RWPE2 (cell line): ENCODE results near the gene PXYLP1.

Experiments
- ATAC-seq: fragments of 200-7000 bp; cut with Tn5 transposase; 3 replicates; pipeline ENCODE4 v1.9.1; 2021; ENCODE audit warnings: low read depth
- DNase-seq: peaks from one replicate; pipeline ENCODE4 v3.0.0-alpha.2; 2020; ENCODE audit warnings: low spot score
- H3K27ac ChIP-seq: fragments of 450-650 bp; 2 replicates; pipeline ENCODE4 v1.5.1; 2017; ENCODE audit warnings: mild to moderate bottlenecking; ENCODE audit not compliant: poor library complexity, severe bottlenecking
- H3K27me3 ChIP-seq: fragments of 250-450 bp; sonication (Bioruptor Pico); 2 replicates; pipeline ENCODE4 v1.5.1; 2021; ENCODE audit warnings: mild to moderate bottlenecking, moderate library complexity; ENCODE audit not compliant: insufficient read depth, poor library complexity, severe bottlenecking
- H3K36me3 ChIP-seq: fragments of 250-450 bp; sonication (Bioruptor Pico); 2 replicates; pipeline ENCODE4 v1.5.1; 2020; ENCODE audit warnings: low read depth, mild to moderate bottlenecking, moderate library complexity
- H3K4me1 ChIP-seq: fragments of 250-450 bp; sonication (Bioruptor Pico); 2 replicates; pipeline ENCODE4 v1.5.1; 2021; ENCODE audit warnings: mild to moderate bottlenecking, moderate library complexity; ENCODE audit not compliant: insufficient read depth, poor library complexity, severe bottlenecking
- H3K4me3 ChIP-seq: fragments of 250-450 bp; sonication (Bioruptor Pico); 2 replicates; pipeline ENCODE4 v1.5.1; 2021; ENCODE audit warnings: mild to moderate bottlenecking, moderate library complexity; ENCODE audit not compliant: severe bottlenecking
- H3K9me3 ChIP-seq: fragments of 250-450 bp; sonication (Bioruptor Pico); 2 replicates; pipeline ENCODE4 v1.5.1; 2021; ENCODE audit warnings: mild to moderate bottlenecking, moderate library complexity; ENCODE audit not compliant: severe bottlenecking
- TF ChIP-seq, protein P1 (sequence below): fragments of 450-650 bp; IDR thresholded peaks from one replicate; pipeline ENCODE4 v1.5.1; 2017; ENCODE audit warnings: mild to moderate bottlenecking, moderate library complexity; ENCODE audit not compliant: poor library complexity, severe bottlenecking

Gene PXYLP1

GRCh38 chr3:141272906-141273662, 41.5 kb downstream of the PXYLP1 start:
- Histone ChIP-seq H3K36me3 (no peaks in the 10 kb centered on the region), H3K27me3 (no peaks in the 10 kb centered on the region), H3K9me3 (no peaks in the 10 kb centered on the region), H3K4me1 (peaks cover 16% of the 10 kb centered on the region), H3K4me3 (no peak overlapping the region), H3K27ac (no peak overlapping the region)
- DNase-seq (no peak), ATAC-seq (no peak)
- TF ChIP-seq, protein P1, sequence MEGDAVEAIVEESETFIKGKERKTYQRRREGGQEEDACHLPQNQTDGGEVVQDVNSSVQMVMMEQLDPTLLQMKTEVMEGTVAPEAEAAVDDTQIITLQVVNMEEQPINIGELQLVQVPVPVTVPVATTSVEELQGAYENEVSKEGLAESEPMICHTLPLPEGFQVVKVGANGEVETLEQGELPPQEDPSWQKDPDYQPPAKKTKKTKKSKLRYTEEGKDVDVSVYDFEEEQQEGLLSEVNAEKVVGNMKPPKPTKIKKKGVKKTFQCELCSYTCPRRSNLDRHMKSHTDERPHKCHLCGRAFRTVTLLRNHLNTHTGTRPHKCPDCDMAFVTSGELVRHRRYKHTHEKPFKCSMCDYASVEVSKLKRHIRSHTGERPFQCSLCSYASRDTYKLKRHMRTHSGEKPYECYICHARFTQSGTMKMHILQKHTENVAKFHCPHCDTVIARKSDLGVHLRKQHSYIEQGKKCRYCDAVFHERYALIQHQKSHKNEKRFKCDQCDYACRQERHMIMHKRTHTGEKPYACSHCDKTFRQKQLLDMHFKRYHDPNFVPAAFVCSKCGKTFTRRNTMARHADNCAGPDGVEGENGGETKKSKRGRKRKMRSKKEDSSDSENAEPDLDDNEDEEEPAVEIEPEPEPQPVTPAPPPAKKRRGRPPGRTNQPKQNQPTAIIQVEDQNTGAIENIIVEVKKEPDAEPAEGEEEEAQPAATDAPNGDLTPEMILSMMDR = no peak

- H3K9me3 ChIP-seq = no peaks in the 10 kb centered on the region
- TF ChIP-seq, protein P1 = no peak
- H3K36me3 ChIP-seq = no peaks in the 10 kb centered on the region
- peaks cover 19% of the 10 kb centered on the region for H3K4me1 ChIP-seq
- H3K4me3 ChIP-seq = no peak overlapping the region
- no peaks in the 10 kb centered on the region for H3K27me3 ChIP-seq
- no peak for DNase-seq
- no peak for ATAC-seq
- no peak overlapping the region for H3K27ac ChIP-seq
These were observed 42.2 kb downstream of the PXYLP1 start for GRCh38 chr3:141273700-141274410.

DNA sequence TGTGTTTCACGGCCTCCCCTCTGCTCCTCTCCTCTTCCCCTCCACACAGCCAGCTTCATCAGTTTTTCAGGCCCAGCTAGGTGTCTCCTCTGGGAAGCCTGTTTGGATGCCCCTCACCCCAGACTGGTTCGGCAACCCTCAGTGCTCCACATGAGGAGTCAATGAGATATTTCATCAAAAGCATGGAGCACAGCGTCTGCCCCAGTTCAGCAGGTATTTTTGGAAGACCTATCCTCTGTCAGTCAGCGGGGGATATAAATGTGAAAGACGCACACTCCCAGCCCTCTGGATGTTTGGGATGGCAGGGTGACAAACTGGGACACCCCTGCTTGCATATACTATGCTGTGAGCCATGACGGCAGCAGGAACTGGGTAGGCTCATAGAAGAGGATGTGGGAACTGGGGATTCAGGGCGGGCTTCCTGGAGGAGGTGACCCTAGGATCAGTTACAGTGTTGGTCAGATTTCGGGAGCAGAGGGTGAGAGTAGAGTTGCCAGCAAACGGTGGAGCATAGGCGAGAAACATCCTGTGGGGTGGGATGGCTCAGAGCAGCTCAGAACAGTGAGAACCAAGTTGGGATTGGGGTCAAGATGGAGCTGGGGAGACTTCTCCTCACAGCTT, 42.9 kb downstream of the PXYLP1 start:
- Histone ChIP-seq H3K4me1 (peaks cover 19% of the 10 kb centered on the region), H3K27me3 (no peaks in the 10 kb centered on the region), H3K27ac (no peak overlapping the region), H3K36me3 (no peaks in the 10 kb centered on the region), H3K4me3 (no peak overlapping the region), H3K9me3 (no peaks in the 10 kb centered on the region)
- TF ChIP-seq, protein P1 = no peak
- ATAC-seq (no peak), DNase-seq (no peak)

- Histone ChIP-seq H3K27ac (peak overlapping the region; percentile 13), H3K9me3 (no peaks in the 10 kb centered on the region), H3K36me3 (no peaks in the 10 kb centered on the region; the same call in 1 of the 2 replicates), H3K4me3 (no peak overlapping the region), H3K27me3 (no peaks in the 10 kb centered on the region), H3K4me1 (peaks cover 19% of the 10 kb centered on the region)
- DNase-seq (no peak), ATAC-seq (peak; percentile 63)
- TF ChIP-seq, protein P1 = no peak
These were observed 43.4 kb downstream of the PXYLP1 start for GRCh38 chr3:141275032-141275422.
